Nephron progenitor cell (in vitro differentiated cells): ENCODE data around the gene FYN.
A peak's percentile ranks its signal among the peaks of the same experiment; 100 is the strongest.

Source experiments
- DNase-seq: peaks from one replicate; pipeline ENCODE4 v3.0.0; 2021
- H3K27ac Mint-ChIP-seq: 2 replicates; pipeline ENCODE4 v1.8.0; 2021; ENCODE audit warnings: mild to moderate bottlenecking, moderate library complexity, mixed read lengths
- H3K27me3 Mint-ChIP-seq: 2 replicates; pipeline ENCODE4 v1.8.0; 2021; ENCODE audit warnings: mild to moderate bottlenecking, low read depth, mixed read lengths; ENCODE audit not compliant: poor library complexity
- H3K36me3 Mint-ChIP-seq: 2 replicates; pipeline ENCODE4 v1.8.0; 2021; ENCODE audit warnings: low read depth, mixed read lengths
- H3K4me1 Mint-ChIP-seq: 2 replicates; pipeline ENCODE4 v1.8.0; 2021; ENCODE audit warnings: mixed read lengths
- H3K4me3 Mint-ChIP-seq: 2 replicates; pipeline ENCODE4 v1.8.0; 2021; ENCODE audit warnings: mild to moderate bottlenecking, moderate library complexity, mixed read lengths
- H3K9me3 Mint-ChIP-seq: 2 replicates; pipeline ENCODE4 v1.8.0; 2021; ENCODE audit warnings: mild to moderate bottlenecking, moderate library complexity, mixed read lengths
- TF ChIP-seq, protein P1 (sequence below): fragments of 200-600 bp; sonication (generic); IDR thresholded peaks from 2 replicates; pipeline ENCODE4 v1.5.0; 2021; ENCODE audit warnings: antibody characterized with exemption

FYN gene

DNA sequence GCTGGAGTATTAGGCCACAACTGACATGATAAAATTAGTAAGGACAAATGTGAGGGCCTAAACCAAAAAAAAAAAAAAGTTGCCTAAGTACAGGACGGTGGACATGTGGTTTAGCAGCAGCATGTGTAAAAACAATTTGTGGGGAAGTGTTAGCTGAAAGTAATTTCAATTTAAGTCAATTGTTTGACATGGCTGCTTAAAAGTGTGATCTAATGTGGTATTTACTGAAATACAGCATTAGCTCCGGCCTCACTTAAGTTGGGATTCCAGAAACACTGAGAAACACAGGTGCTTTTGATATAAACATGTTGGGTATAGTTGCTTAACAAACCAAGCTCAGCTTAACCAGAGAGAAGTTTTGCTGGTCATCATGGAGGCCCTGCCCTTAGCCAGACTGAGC is 119.7 kb downstream of the FYN start:
- Mint-ChIP-seq H3K36me3 (peaks cover 13% of the 10 kb centered on the region), H3K4me3 (no peak overlapping the region), H3K9me3 (no peaks in the 10 kb centered on the region), H3K27ac (no peak overlapping the region), H3K27me3 (no peaks in the 10 kb centered on the region), H3K4me1 (peaks cover 12% of the 10 kb centered on the region)
- TF ChIP-seq, protein P1, sequence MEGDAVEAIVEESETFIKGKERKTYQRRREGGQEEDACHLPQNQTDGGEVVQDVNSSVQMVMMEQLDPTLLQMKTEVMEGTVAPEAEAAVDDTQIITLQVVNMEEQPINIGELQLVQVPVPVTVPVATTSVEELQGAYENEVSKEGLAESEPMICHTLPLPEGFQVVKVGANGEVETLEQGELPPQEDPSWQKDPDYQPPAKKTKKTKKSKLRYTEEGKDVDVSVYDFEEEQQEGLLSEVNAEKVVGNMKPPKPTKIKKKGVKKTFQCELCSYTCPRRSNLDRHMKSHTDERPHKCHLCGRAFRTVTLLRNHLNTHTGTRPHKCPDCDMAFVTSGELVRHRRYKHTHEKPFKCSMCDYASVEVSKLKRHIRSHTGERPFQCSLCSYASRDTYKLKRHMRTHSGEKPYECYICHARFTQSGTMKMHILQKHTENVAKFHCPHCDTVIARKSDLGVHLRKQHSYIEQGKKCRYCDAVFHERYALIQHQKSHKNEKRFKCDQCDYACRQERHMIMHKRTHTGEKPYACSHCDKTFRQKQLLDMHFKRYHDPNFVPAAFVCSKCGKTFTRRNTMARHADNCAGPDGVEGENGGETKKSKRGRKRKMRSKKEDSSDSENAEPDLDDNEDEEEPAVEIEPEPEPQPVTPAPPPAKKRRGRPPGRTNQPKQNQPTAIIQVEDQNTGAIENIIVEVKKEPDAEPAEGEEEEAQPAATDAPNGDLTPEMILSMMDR: no peak
- DNase-seq: no peak

- Mint-ChIP-seq H3K36me3 (peaks cover 12% of the 10 kb centered on the region), H3K27ac (no peak overlapping the region), H3K9me3 (no peaks in the 10 kb centered on the region), H3K4me1 (peaks cover 22% of the 10 kb centered on the region), H3K4me3 (no peak overlapping the region), H3K27me3 (no peaks in the 10 kb centered on the region)
- TF ChIP-seq, protein P1: no peak
- no peak for DNase-seq
Observed at GRCh38 chr6:111752476-111752875, 120.8 kb downstream of the FYN start.

- Mint-ChIP-seq H3K4me3 (no peak overlapping the region), H3K36me3 (peaks cover 12% of the 10 kb centered on the region), H3K4me1 (peaks cover 23% of the 10 kb centered on the region), H3K9me3 (no peaks in the 10 kb centered on the region), H3K27ac (peak overlapping the region; percentile 63), H3K27me3 (no peaks in the 10 kb centered on the region)
- TF ChIP-seq, protein P1: no peak
- no peak for DNase-seq
Observed at GRCh38 chr6:111750753-111751673, 122.2 kb downstream of the FYN start.

GRCh38 chr6:111750153-111750552 is 123.1 kb downstream of the FYN start:
- Mint-ChIP-seq H3K36me3 (peaks cover 12% of the 10 kb centered on the region), H3K4me3 (no peak overlapping the region), H3K27ac (no peak overlapping the region), H3K4me1 (peaks cover 23% of the 10 kb centered on the region), H3K27me3 (no peaks in the 10 kb centered on the region), H3K9me3 (no peaks in the 10 kb centered on the region)
- TF ChIP-seq, protein P1: no peak
- no peak for DNase-seq

GRCh38 chr6:111748231-111748647 is 125.0 kb downstream of the FYN start:
- Mint-ChIP-seq H3K27me3 (no peaks in the 10 kb centered on the region), H3K27ac (no peak overlapping the region), H3K4me1 (peaks cover 23% of the 10 kb centered on the region), H3K4me3 (no peak overlapping the region), H3K36me3 (peaks cover 18% of the 10 kb centered on the region), H3K9me3 (no peaks in the 10 kb centered on the region)
- DNase-seq: no peak
- TF ChIP-seq, protein P1: no peak

GRCh38 chr6:111747829-111748228 is 125.4 kb downstream of the FYN start:
- H3K4me3 Mint-ChIP-seq: no peak overlapping the region
- peaks cover 23% of the 10 kb centered on the region for H3K4me1 Mint-ChIP-seq
- TF ChIP-seq, protein P1: no peak
- peak overlapping the region; percentile 46 for H3K27ac Mint-ChIP-seq
- peaks cover 17% of the 10 kb centered on the region for H3K36me3 Mint-ChIP-seq
- no peaks in the 10 kb centered on the region for H3K27me3 Mint-ChIP-seq
- H3K9me3 Mint-ChIP-seq: no peaks in the 10 kb centered on the region
- DNase-seq: no peak
